ENCODE measurements around the gene UBAP2.

Gene UBAP2

DNA sequence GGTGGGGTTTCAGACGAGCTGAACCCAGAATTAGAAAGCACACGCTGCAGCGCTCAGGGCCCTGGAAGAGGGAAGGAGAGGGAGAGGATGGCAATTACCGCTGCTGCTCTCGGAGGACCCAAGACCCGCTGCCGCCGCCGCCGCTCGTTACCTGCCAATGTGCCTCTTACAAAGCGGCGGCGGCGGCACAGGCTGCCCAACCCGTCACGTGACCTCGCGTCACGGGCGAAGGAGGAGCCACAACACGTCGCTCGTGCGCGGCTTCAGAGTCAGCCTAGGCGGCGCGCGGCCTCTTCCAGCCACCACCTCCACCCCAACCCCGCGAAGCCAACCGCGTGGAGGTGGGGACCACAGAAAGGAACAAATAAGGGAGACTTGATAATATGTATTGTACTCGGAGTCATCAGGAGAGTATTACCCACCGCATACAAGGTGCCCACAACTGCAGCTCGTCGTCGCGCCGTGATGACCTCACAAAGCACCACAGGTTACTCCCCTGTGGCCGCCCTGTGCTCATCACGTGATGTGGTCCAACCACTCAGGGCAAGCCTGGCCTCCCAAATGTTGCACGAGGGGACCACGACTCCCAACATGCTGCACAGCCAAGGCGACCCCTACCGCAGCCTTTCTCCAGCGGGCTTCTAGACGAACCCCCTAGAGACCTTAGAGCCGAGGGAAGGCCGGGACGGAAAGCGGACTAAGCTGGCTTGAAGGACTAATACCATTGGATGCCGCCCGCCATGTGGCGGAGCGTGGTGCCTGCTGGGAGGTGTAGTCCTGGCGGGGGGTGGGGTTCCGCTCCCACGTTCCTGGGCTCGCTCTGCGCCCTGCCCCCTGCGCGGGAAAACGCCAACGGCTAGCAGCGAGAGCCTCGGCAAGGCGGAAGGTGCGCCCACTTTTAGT is at the start of gene UBAP2:
Gene UBAP2, minus strand, starts transcription at position 161 of the 903 bp plus-strand sequence. CDS start 31,739 bp downstream, outside the sequence.
- Histone ChIP-seq H3K27me3 (ENCODE audit: control insufficient read depth in 1 of 2, insufficient read depth in 2 of 2, low read length in 2 of 2) (no peaks in the 10 kb centered on the region), H3K4me3 (ENCODE audit: low read depth in 1 of 2, low read length in 2 of 2) (peak within 1 kb of the TSS; percentile 81 to 83), H3K9me3 (ENCODE audit: low read length) (no peaks in the 10 kb centered on the region), H3K36me3 (ENCODE audit: insufficient read depth, low read length) (no peaks in the 10 kb centered on the region), H3K27ac (ENCODE audit: low read depth, low read length) (peak within 1 kb of the TSS; percentile 96), H3K4me1 (ENCODE audit: insufficient read depth, low read length) (peaks cover 18% of the 10 kb centered on the region), H3K9ac (ENCODE audit: low read length) (peak within 1 kb of the TSS; percentile 75)

GRCh38 chr9:34098307-34098706 is 49.6 kb upstream of the UBAP2 start:
- Histone ChIP-seq H3K9me3 (ENCODE audit: low read length) (no peaks in the 10 kb centered on the region), H3K4me3 (ENCODE audit: low read depth in 1 of 2, low read length in 2 of 2) (no peak overlapping the region), H3K4me1 (ENCODE audit: insufficient read depth, low read length) (no peaks in the 10 kb centered on the region), H3K9ac (ENCODE audit: low read length) (no peak overlapping the region), H3K27ac (ENCODE audit: low read depth, low read length) (no peak overlapping the region), H3K27me3 (ENCODE audit: control insufficient read depth in 1 of 2, insufficient read depth in 2 of 2, low read length in 2 of 2) (no peaks in the 10 kb centered on the region), H3K36me3 (ENCODE audit: insufficient read depth, low read length) (peaks cover 61% of the 10 kb centered on the region)

GRCh38 chr9:34097865-34098264 is 49.2 kb upstream of the UBAP2 start:
- H3K9me3 ChIP-seq (ENCODE audit: low read length) = no peaks in the 10 kb centered on the region
- peaks cover 63% of the 10 kb centered on the region for H3K36me3 ChIP-seq (ENCODE audit: insufficient read depth, low read length)
- H3K4me3 ChIP-seq (ENCODE audit: low read depth in 1 of 2, low read length in 2 of 2) = no peak overlapping the region
- H3K9ac ChIP-seq (ENCODE audit: low read length) = no peak overlapping the region
- H3K27ac ChIP-seq (ENCODE audit: low read depth, low read length) = no peak overlapping the region
- H3K27me3 ChIP-seq (ENCODE audit: control insufficient read depth in 1 of 2, insufficient read depth in 2 of 2, low read length in 2 of 2) = no peaks in the 10 kb centered on the region
- H3K4me1 ChIP-seq (ENCODE audit: insufficient read depth, low read length) = no peaks in the 10 kb centered on the region

- H3K4me1 ChIP-seq (ENCODE audit: insufficient read depth, low read length) = no peaks in the 10 kb centered on the region
- no peaks in the 10 kb centered on the region for H3K9me3 ChIP-seq (ENCODE audit: low read length)
- H3K36me3 ChIP-seq (ENCODE audit: insufficient read depth, low read length) = peaks cover 54% of the 10 kb centered on the region
- H3K27ac ChIP-seq (ENCODE audit: low read depth, low read length) = no peak overlapping the region
- H3K4me3 ChIP-seq (ENCODE audit: low read depth in 1 of 2, low read length in 2 of 2) = no peak overlapping the region
- H3K9ac ChIP-seq (ENCODE audit: low read length) = no peak overlapping the region
- H3K27me3 ChIP-seq (ENCODE audit: control insufficient read depth in 1 of 2, insufficient read depth in 2 of 2, low read length in 2 of 2) = no peaks in the 10 kb centered on the region
Measured at GRCh38 chr9:34096751-34097150, 48.1 kb upstream of the UBAP2 start.

DNA sequence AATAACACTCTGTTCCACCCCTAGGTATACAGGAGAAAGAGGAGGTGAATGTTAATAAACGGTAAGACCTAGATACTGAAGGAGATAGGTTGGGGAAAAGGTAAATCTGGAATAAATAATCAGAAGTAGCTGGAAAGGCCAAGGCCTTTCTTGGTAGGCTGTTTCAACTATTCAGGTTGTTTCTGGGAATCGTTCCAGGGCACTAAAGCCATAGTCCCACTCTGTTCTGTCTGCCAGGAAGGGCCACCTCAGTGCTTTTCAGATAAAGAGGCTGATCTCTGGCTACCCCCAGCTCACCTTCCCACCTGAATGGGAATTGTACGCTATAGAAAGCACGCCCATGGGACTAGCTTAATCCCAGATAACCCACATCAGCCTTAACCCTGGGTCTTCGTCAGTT is 44.9 kb upstream of the UBAP2 start:
- H3K27me3 ChIP-seq (ENCODE audit: control insufficient read depth in 1 of 2, insufficient read depth in 2 of 2, low read length in 2 of 2) = no peaks in the 10 kb centered on the region
- no peaks in the 10 kb centered on the region for H3K9me3 ChIP-seq (ENCODE audit: low read length)
- no peak overlapping the region for H3K4me3 ChIP-seq (ENCODE audit: low read depth in 1 of 2, low read length in 2 of 2)
- H3K9ac ChIP-seq (ENCODE audit: low read length) = no peak overlapping the region
- H3K4me1 ChIP-seq (ENCODE audit: insufficient read depth, low read length) = no peaks in the 10 kb centered on the region
- peaks cover 68% of the 10 kb centered on the region for H3K36me3 ChIP-seq (ENCODE audit: insufficient read depth, low read length)
- H3K27ac ChIP-seq (ENCODE audit: low read depth, low read length) = no peak overlapping the region

GRCh38 chr9:34089311-34089710 is 40.6 kb upstream of the UBAP2 start:
- Histone ChIP-seq H3K9ac (ENCODE audit: low read length) (no peak overlapping the region), H3K4me3 (ENCODE audit: low read depth in 1 of 2, low read length in 2 of 2) (no peak overlapping the region), H3K27ac (ENCODE audit: low read depth, low read length) (no peak overlapping the region), H3K9me3 (ENCODE audit: low read length) (no peaks in the 10 kb centered on the region), H3K36me3 (ENCODE audit: insufficient read depth, low read length) (peaks cover 58% of the 10 kb centered on the region), H3K27me3 (ENCODE audit: control insufficient read depth in 1 of 2, insufficient read depth in 2 of 2, low read length in 2 of 2) (no peaks in the 10 kb centered on the region), H3K4me1 (ENCODE audit: insufficient read depth, low read length) (peaks cover 8% of the 10 kb centered on the region)

- Histone ChIP-seq H3K27me3 (ENCODE audit: control insufficient read depth in 1 of 2, insufficient read depth in 2 of 2, low read length in 2 of 2) (no peaks in the 10 kb centered on the region), H3K27ac (ENCODE audit: low read depth, low read length) (no peak overlapping the region), H3K36me3 (ENCODE audit: insufficient read depth, low read length) (peaks cover 41% of the 10 kb centered on the region), H3K9ac (ENCODE audit: low read length) (no peak overlapping the region), H3K9me3 (ENCODE audit: low read length) (no peaks in the 10 kb centered on the region), H3K4me1 (ENCODE audit: insufficient read depth, low read length) (peaks cover 12% of the 10 kb centered on the region), H3K4me3 (ENCODE audit: low read depth in 1 of 2, low read length in 2 of 2) (no peak overlapping the region)
Measured at GRCh38 chr9:34087370-34087769, 38.7 kb upstream of the UBAP2 start.

GRCh38 chr9:34086864-34087263 is 38.2 kb upstream of the UBAP2 start:
- Histone ChIP-seq H3K27me3 (ENCODE audit: control insufficient read depth in 1 of 2, insufficient read depth in 2 of 2, low read length in 2 of 2) (no peaks in the 10 kb centered on the region), H3K4me1 (ENCODE audit: insufficient read depth, low read length) (peaks cover 12% of the 10 kb centered on the region), H3K4me3 (ENCODE audit: low read depth in 1 of 2, low read length in 2 of 2) (no peak overlapping the region), H3K36me3 (ENCODE audit: insufficient read depth, low read length) (peaks cover 41% of the 10 kb centered on the region), H3K9ac (ENCODE audit: low read length) (no peak overlapping the region), H3K27ac (ENCODE audit: low read depth, low read length) (no peak overlapping the region), H3K9me3 (ENCODE audit: low read length) (no peaks in the 10 kb centered on the region)

- no peak overlapping the region for H3K4me3 ChIP-seq (ENCODE audit: low read depth in 1 of 2, low read length in 2 of 2)
- peaks cover 12% of the 10 kb centered on the region for H3K4me1 ChIP-seq (ENCODE audit: insufficient read depth, low read length)
- H3K27me3 ChIP-seq (ENCODE audit: control insufficient read depth in 1 of 2, insufficient read depth in 2 of 2, low read length in 2 of 2) = no peaks in the 10 kb centered on the region
- H3K9ac ChIP-seq (ENCODE audit: low read length) = no peak overlapping the region
- peaks cover 36% of the 10 kb centered on the region for H3K36me3 ChIP-seq (ENCODE audit: insufficient read depth, low read length)
- H3K9me3 ChIP-seq (ENCODE audit: low read length) = no peaks in the 10 kb centered on the region
- no peak overlapping the region for H3K27ac ChIP-seq (ENCODE audit: low read depth, low read length)
Measured at GRCh38 chr9:34085581-34086500, 37.2 kb upstream of the UBAP2 start.

GRCh38 chr9:34084562-34084961 is 35.9 kb upstream of the UBAP2 start:
- Histone ChIP-seq H3K27me3 (ENCODE audit: control insufficient read depth in 1 of 2, insufficient read depth in 2 of 2, low read length in 2 of 2) (no peaks in the 10 kb centered on the region), H3K4me3 (ENCODE audit: low read depth in 1 of 2, low read length in 2 of 2) (no peak overlapping the region), H3K4me1 (ENCODE audit: insufficient read depth, low read length) (peaks cover 12% of the 10 kb centered on the region), H3K36me3 (ENCODE audit: insufficient read depth, low read length) (peaks cover 29% of the 10 kb centered on the region), H3K9ac (ENCODE audit: low read length) (no peak overlapping the region), H3K9me3 (ENCODE audit: low read length) (no peaks in the 10 kb centered on the region), H3K27ac (ENCODE audit: low read depth, low read length) (peak overlapping the region; percentile 70)

DNA sequence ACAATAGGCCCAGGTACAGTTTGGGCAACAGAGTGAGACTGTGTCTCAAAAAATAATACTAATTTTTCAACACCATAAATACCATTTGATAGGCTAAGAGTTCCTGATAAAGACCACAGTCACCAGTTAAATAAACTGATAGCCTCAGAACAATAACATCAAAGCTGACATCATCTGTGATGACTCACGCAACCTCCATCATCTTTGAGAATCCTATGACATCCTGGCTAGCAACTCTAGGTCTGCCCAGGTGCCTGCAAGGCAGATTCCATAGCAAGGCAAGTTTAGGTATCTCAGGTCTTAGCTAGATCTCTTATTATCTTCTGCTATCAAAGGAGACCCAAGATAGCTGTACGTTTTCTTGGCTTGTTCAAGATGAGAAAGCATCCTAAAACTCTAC is 30.5 kb upstream of the UBAP2 start:
- Histone ChIP-seq H3K4me1 (ENCODE audit: insufficient read depth, low read length) (peaks cover 2% of the 10 kb centered on the region), H3K27me3 (ENCODE audit: control insufficient read depth in 1 of 2, insufficient read depth in 2 of 2, low read length in 2 of 2) (no peaks in the 10 kb centered on the region), H3K27ac (ENCODE audit: low read depth, low read length) (no peak overlapping the region), H3K9me3 (ENCODE audit: low read length) (no peaks in the 10 kb centered on the region), H3K4me3 (ENCODE audit: low read depth in 1 of 2, low read length in 2 of 2) (no peak overlapping the region), H3K9ac (ENCODE audit: low read length) (no peak overlapping the region), H3K36me3 (ENCODE audit: insufficient read depth, low read length) (no peaks in the 10 kb centered on the region)

Measured in muscle layer of colon (tissue), 2 donors.